Smooth muscle cell (in vitro differentiated cells): Measurements from ENCODE around the gene PSMB1. TPM values are rescaled to one million over a fixed set of nuclear protein-coding genes. Genes with fewer than 3 reads are reported as not detected.
A peak's percentile ranks its signal among the peaks of the same experiment; 100 is the strongest.

Experiments used
- DNase-seq: peaks from one replicate; lab custom pipeline; 2025; ENCODE audit not compliant: unreplicated experiment; lab: John Stamatoyannopoulos, UW
- H2AFZ ChIP-seq: fragments of 200-600 bp; sonication (generic); 2 replicates; pipeline ENCODE4 v1.6.0; 2016; ENCODE audit warnings: antibody characterized with exemption, low read depth, mild to moderate bottlenecking
- H3F3A ChIP-seq: fragments of 200-600 bp; sonication (generic); 2 replicates; pipeline ENCODE4 v1.6.0; 2017; ENCODE audit warnings: antibody characterized with exemption, low read depth
- H3K27ac ChIP-seq: fragments of 200-600 bp; sonication (generic); 2 replicates; pipeline ENCODE4 v1.5.1; 2016; ENCODE audit warnings: low read depth, mild to moderate bottlenecking
- H3K27me3 ChIP-seq: fragments of 200-600 bp; sonication (generic); 2 replicates; pipeline ENCODE4 v1.6.1; 2016; ENCODE audit warnings: low read depth, mild to moderate bottlenecking
- H3K36me3 ChIP-seq: fragments of 200-600 bp; sonication (generic); 2 replicates; pipeline ENCODE4 v1.5.1; 2016; ENCODE audit warnings: low read depth
- H3K4me1 ChIP-seq: fragments of 200-600 bp; sonication (generic); 2 replicates; pipeline ENCODE4 v1.5.1; 2016; ENCODE audit warnings: low read depth
- H3K4me2 ChIP-seq: fragments of 200-600 bp; sonication (generic); 2 replicates; pipeline ENCODE4 v1.6.0; 2016; ENCODE audit warnings: mild to moderate bottlenecking
- H3K4me3 ChIP-seq: fragments of 200-600 bp; sonication (generic); 2 replicates; pipeline ENCODE4 v1.5.1; 2016; ENCODE audit warnings: mild to moderate bottlenecking
- H3K79me2 ChIP-seq: fragments of 200-600 bp; sonication (generic); 2 replicates; pipeline ENCODE4 v1.6.0; 2016; ENCODE audit warnings: low read depth, mild to moderate bottlenecking
- H3K9ac ChIP-seq: fragments of 200-600 bp; sonication (generic); 2 replicates; pipeline ENCODE4 v1.6.0; 2016; ENCODE audit warnings: low read depth
- H3K9me3 ChIP-seq: fragments of 200-600 bp; sonication (generic); replicated peaks from 2 replicates; pipeline ENCODE4 v1.5.1; 2016; ENCODE audit warnings: low read depth
- H4K20me1 ChIP-seq: fragments of 200-600 bp; sonication (generic); 2 replicates; pipeline ENCODE4 v1.6.0; 2016; ENCODE audit warnings: low read depth
- WGBS: methylation state at CpG from one replicate; pipeline ENCODE4 v1.1.7; 2016; ENCODE audit warnings: low lambda C conversion rate; 5-methylcytosine and 5-hydroxymethylcytosine counted together
- polyA plus RNA-seq: library from polyadenylated mRNA; unstranded; fragments of >200 nt; fragmentation: Nextera tagmentation; extraction: Ambion mirVana; gene quantifications from 2 replicates; pipeline ENCODE4 v1.2.1, GENCODE V29; 2016
- total RNA-seq: library from RNA; depleted of rRNA; stranded (reverse); fragments of >200 nt; gene quantifications from 2 replicates; pipeline ENCODE4 v1.2.3, GENCODE V29; 2014
- TF ChIP-seq, protein P1 (sequence below): fragments of 200-600 bp; sonication (generic); IDR thresholded peaks from 2 replicates; pipeline ENCODE4 v1.5.1; 2017; ENCODE audit warnings: borderline replicate concordance, mild to moderate bottlenecking, antibody characterized with exemption; ENCODE audit not compliant: insufficient read depth, poor library complexity, severe bottlenecking

PSMB1 gene
- total and polyA plus RNA-seq, 2 experiments from 2014 or later: 233 to 484 TPM

DNA sequence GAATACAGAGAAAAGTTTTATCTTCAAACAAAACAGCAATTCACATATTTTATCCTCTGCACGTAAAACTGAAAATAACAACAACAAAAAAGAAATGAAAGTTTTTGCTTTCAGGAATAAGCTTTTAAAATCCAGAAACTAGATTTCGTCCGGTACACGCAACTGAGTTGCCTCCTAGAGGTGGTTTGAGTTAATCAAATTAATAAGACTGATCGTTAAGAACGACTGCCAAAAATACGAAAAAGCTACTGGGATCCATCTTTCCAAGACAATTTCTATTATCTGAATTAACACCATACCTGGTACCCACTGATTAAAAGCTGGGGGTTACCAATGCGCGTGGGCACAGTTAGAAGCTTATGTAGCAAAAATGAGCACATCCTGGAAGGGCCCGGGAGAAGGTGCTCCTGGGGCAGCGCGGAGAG, 30.7 kb upstream of the PSMB1 start:
- Histone ChIP-seq H3K9ac (peak overlapping the region; percentile 49), H3K4me1 (peaks cover 4% of the 10 kb centered on the region), H2AFZ (peak overlapping the region; percentile 12), H3K79me2 (peaks cover 19% of the 10 kb centered on the region), H3K9me3 (no peaks in the 10 kb centered on the region), H4K20me1 (no peaks in the 10 kb centered on the region), H3K27ac (peak overlapping the region; percentile 31), H3K4me3 (peak overlapping the region; percentile 94), H3K4me2 (peak overlapping the region; percentile 92), H3K36me3 (no peaks in the 10 kb centered on the region), H3K27me3 (no peaks in the 10 kb centered on the region), H3F3A (peaks cover 7% of the 10 kb centered on the region)
- TF ChIP-seq, protein P1, sequence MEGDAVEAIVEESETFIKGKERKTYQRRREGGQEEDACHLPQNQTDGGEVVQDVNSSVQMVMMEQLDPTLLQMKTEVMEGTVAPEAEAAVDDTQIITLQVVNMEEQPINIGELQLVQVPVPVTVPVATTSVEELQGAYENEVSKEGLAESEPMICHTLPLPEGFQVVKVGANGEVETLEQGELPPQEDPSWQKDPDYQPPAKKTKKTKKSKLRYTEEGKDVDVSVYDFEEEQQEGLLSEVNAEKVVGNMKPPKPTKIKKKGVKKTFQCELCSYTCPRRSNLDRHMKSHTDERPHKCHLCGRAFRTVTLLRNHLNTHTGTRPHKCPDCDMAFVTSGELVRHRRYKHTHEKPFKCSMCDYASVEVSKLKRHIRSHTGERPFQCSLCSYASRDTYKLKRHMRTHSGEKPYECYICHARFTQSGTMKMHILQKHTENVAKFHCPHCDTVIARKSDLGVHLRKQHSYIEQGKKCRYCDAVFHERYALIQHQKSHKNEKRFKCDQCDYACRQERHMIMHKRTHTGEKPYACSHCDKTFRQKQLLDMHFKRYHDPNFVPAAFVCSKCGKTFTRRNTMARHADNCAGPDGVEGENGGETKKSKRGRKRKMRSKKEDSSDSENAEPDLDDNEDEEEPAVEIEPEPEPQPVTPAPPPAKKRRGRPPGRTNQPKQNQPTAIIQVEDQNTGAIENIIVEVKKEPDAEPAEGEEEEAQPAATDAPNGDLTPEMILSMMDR: no peak
- DNase-seq: no peak
- 3% methylated on average over 12 of the region's 12 CpGs for WGBS

DNA sequence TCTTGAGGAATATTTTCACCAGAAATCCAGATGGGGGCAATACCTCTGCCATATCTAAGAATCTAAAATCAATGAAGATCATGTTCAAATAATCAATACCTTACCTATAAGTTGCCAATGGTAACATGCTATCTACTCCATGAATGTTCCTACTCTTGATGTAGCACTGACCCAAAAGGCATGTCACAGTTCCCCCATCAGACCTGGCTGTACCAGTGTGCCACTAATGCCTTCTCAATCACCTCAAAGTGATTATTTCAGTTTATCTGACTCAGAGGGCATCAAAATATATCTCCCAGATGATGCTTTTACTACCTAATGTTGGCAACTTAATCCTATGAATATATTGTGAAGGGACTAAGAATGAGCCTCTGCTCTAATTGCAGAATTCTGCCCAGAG, 25.8 kb upstream of the PSMB1 start:
- Histone ChIP-seq H3K4me1 (peaks cover 4% of the 10 kb centered on the region), H3K9ac (no peak overlapping the region), H3K79me2 (peaks cover 16% of the 10 kb centered on the region), H3K4me3 (no peak overlapping the region), H3K27ac (no peak overlapping the region), H3K27me3 (no peaks in the 10 kb centered on the region), H3K9me3 (no peaks in the 10 kb centered on the region), H4K20me1 (no peaks in the 10 kb centered on the region), H2AFZ (no peak overlapping the region), H3K4me2 (no peak overlapping the region), H3F3A (peaks cover 7% of the 10 kb centered on the region), H3K36me3 (no peaks in the 10 kb centered on the region)
- TF ChIP-seq, protein P1: no peak
- DNase-seq: no peak

DNA sequence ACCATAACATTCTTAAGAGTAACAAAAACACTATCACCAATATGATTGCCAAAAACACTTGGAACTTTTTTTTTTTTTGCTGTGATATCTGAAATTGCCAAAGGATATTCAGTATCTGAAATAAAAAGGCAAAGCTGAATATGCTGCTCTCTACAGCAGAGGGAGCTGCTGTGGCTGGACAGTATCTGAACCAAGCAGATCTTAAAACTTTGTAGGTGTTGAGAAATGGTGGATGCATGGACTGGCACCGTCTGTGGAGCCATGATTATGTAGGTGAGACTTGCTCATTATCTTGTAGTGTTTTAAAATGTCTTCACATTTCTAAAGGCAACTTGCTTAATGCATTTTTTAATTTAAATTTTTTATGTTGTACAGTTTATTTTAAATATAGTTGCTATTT, 22.1 kb upstream of the PSMB1 start:
- no peaks in the 10 kb centered on the region for H4K20me1 ChIP-seq
- H3K27ac ChIP-seq: no peak overlapping the region
- DNase-seq: no peak
- peaks cover 5% of the 10 kb centered on the region for H3K36me3 ChIP-seq
- TF ChIP-seq, protein P1: peak; percentile 31
- no peak overlapping the region for H3K4me3 ChIP-seq
- H3K9ac ChIP-seq: no peak overlapping the region
- 90% methylated on average over 1 of the region's 1 CpG for WGBS
- H3K27me3 ChIP-seq: no peaks in the 10 kb centered on the region
- no peaks in the 10 kb centered on the region for H3K4me1 ChIP-seq
- H3F3A ChIP-seq: peaks cover 4% of the 10 kb centered on the region
- H3K79me2 ChIP-seq: no peaks in the 10 kb centered on the region
- no peak overlapping the region for H2AFZ ChIP-seq
- no peaks in the 10 kb centered on the region for H3K9me3 ChIP-seq
- no peak overlapping the region for H3K4me2 ChIP-seq

DNA sequence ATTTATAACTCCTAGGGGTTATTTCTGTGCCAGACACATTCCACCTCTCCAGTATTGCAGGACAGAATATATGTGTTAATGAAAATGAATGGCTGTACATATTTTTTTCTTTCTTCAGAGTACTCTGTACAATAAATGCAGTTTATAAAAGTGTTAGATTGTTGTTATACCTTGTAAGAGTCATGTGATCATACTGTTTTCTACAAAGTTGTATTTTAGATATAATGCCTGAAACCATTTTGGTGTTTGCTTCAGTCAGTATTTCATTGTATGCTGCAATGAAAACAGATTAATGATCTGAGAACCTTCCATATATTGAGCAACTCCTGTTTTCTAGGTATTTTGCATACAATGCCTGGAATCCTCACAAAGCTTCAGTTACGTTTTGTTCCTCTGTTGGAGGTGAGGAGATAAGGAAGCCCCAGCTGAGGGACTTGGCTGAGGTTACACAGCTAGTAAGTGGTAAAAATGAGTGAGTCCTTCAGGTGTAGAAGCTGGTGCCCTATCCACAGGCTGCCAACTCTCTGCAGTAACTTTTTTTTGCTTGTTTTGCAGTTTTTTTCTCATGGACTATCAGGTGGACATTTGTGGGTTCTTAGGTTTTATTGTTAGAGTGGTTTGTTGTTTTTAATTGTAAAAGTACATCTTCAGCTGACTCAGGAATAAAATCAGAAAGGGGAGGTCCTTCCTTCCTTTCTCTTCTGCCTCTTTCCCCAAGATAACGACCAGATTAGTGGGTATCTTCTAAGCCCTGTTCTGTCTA, 19.8 kb upstream of the PSMB1 start:
- no peaks in the 10 kb centered on the region for H3K4me1 ChIP-seq

More for the DNA sequence above, 19.8 kb upstream of the PSMB1 start:
- H3K4me2 ChIP-seq: no peak overlapping the region
- TF ChIP-seq, protein P1: no peak
- H3K9me3 ChIP-seq: no peaks in the 10 kb centered on the region
- no peaks in the 10 kb centered on the region for H3K79me2 ChIP-seq
- H3K36me3 ChIP-seq: peaks cover 22% of the 10 kb centered on the region
- 93% methylated on average over 2 of the region's 2 CpGs for WGBS
- H3K27me3 ChIP-seq: no peaks in the 10 kb centered on the region
- no peaks in the 10 kb centered on the region for H3F3A ChIP-seq
- H4K20me1 ChIP-seq: no peaks in the 10 kb centered on the region
- DNase-seq: no peak
- no peak overlapping the region for H3K27ac ChIP-seq
- no peak overlapping the region for H2AFZ ChIP-seq
- no peak overlapping the region for H3K9ac ChIP-seq
- no peak overlapping the region for H3K4me3 ChIP-seq
